GM12892 (cell line): ENCODE results near the gene AMY1C.

Experiments used
- DNase-seq: peaks from one replicate; pipeline ENCODE4 v3.0.0; 2011; ENCODE audit not compliant: insufficient read length
- FAIRE-seq: peaks from 2 replicates; lab custom pipeline; 2011; peaks lifted over from hg19 to GRCh38; lab: Jason Lieb, UNC
- POLR2A ChIP-seq: IDR thresholded peaks from 2 replicates; pipeline ENCODE4 v1.6.1; 2011; ENCODE audit warnings: low read depth, low read length, control low read depth
- POLR2AphosphoS5 ChIP-seq: IDR thresholded peaks from 2 replicates; pipeline ENCODE4 v1.6.1; 2011; ENCODE audit warnings: low read depth, low read length, control low read depth
- TAF1 ChIP-seq: IDR thresholded peaks from 2 replicates; pipeline ENCODE4 v1.6.1; 2011; ENCODE audit warnings: low read depth, mild to moderate bottlenecking, control low read depth, low read length, borderline replicate concordance

The AMY1C gene

DNA sequence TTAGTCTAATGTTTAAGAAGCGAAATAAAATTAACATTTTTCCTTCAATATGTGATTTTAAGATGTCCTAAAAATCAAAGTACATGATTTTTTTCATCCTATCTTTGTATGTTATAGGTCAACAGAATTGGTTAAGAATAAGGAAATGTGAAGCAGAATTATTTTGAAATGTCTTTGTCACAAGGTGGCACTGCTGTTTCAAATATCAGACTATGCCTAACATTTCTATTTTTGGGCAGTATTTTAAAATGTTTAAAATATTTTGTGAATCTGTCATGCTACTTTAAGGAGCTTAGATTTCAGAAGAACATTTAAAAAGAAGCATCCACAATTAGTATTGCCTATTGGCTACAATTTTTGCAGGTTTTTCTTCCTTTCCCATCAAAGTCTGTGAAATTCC lies 38.7 kb downstream of the AMY1C start:
- DNase-seq (no peak), FAIRE-seq (no peak)
- TF ChIP-seq POLR2AphosphoS5 (no peak), POLR2A (no peak), TAF1 (no peak)

- TF ChIP-seq POLR2AphosphoS5 = no peak
- no peak for TF ChIP-seq POLR2A
- TF ChIP-seq TAF1 = no peak
- no peak for DNase-seq
Measured at GRCh38 chr1:103790172-103790571, 40.5 kb downstream of the AMY1C start.

More at GRCh38 chr1:103790172-103790571, 40.5 kb downstream of the AMY1C start:
- FAIRE-seq = no peak
